PC-9 (cell line): ENCODE measurements around the gene SPINK5. TPM values are rescaled to one million over a fixed set of nuclear protein-coding genes. Genes with fewer than 3 reads are reported as not detected.

Experiments used
- BruUV-seq: library from RNA; stranded (reverse); fragments of 400-500 nt; replicated peaks from 2 replicates; lab custom pipeline; 2021; lab: Mats Ljungman, UMichigan
- CTCF ChIA-PET: fragments of 300-600 bp; sonication (Branson Sonifier 250); formaldehyde crosslinking; loops from one replicate; lab custom pipeline; 2022; ENCODE audit warnings: antibody characterized with exemption; lab: Charles Lee
- POLR2A ChIA-PET: fragments of 300-600 bp; sonication (Branson Sonifier 250); formaldehyde crosslinking; loops from one replicate; lab custom pipeline; 2022; ENCODE audit warnings: antibody characterized with exemption; ENCODE audit not compliant: unreplicated experiment; lab: Charles Lee
- DNase-seq, 2 experiments: peaks; one replicate each; pipeline versions ENCODE4 v3.0.0 to v3.0.0-alpha.2; 2015 to 2022; ENCODE audit warnings: mixed read lengths in 1 of 2
- H2AFZ ChIP-seq: fragments of 200-600 bp; sonication (generic); 2 replicates; pipeline ENCODE4 v1.8.1; 2017; ENCODE audit warnings: antibody characterized with exemption
- H3F3A ChIP-seq: fragments of 200-600 bp; sonication (generic); 2 replicates; pipeline ENCODE4 v1.8.1; 2017; ENCODE audit warnings: antibody characterized with exemption, mild to moderate bottlenecking, low read depth; ENCODE audit not compliant: insufficient read depth
- H3K27ac ChIP-seq: fragments of 200-600 bp; sonication (generic); 2 replicates; pipeline ENCODE4 v1.6.1; 2016; ENCODE audit warnings: mixed run types
- H3K27me3 ChIP-seq: fragments of 200-600 bp; sonication (generic); 2 replicates; pipeline ENCODE4 v1.6.1; 2016; ENCODE audit warnings: low read depth, mixed run types; ENCODE audit not compliant: insufficient read depth
- H3K36me3 ChIP-seq: fragments of 200-600 bp; sonication (generic); 2 replicates; pipeline ENCODE4 v1.6.1; 2016; ENCODE audit warnings: low read depth, mixed run types
- H3K4me1 ChIP-seq: fragments of 200-600 bp; sonication (generic); replicated peaks from 2 replicates; pipeline ENCODE4 v1.6.1; 2016; ENCODE audit warnings: mixed run types; ENCODE audit not compliant: insufficient read depth
- H3K4me2 ChIP-seq: fragments of 200-600 bp; sonication (generic); 2 replicates; pipeline ENCODE4 v1.6.1; 2017; ENCODE audit warnings: mixed run types
- H3K4me3 ChIP-seq: fragments of 200-600 bp; sonication (generic); 2 replicates; pipeline ENCODE4 v1.6.1; 2016; ENCODE audit warnings: mixed run types
- H3K79me2 ChIP-seq: fragments of 200-600 bp; sonication (generic); 2 replicates; pipeline ENCODE4 v1.6.1; 2017; ENCODE audit warnings: low read depth, mixed run types
- H3K9me2 ChIP-seq: fragments of 200-600 bp; sonication (generic); 2 replicates; pipeline ENCODE4 v1.8.1; 2017; ENCODE audit warnings: mild to moderate bottlenecking; ENCODE audit not compliant: insufficient read depth
- H3K9me3 ChIP-seq: fragments of 200-600 bp; sonication (generic); 2 replicates; pipeline ENCODE4 v1.8.1; 2016; ENCODE audit warnings: low read depth; ENCODE audit not compliant: insufficient read depth
- H4K20me1 ChIP-seq: fragments of 200-600 bp; sonication (generic); 2 replicates; pipeline ENCODE4 v1.8.1; 2017; ENCODE audit not compliant: insufficient read depth
- EZH2 ChIP-seq: fragments of 200-600 bp; sonication (generic); IDR thresholded peaks from 2 replicates; pipeline ENCODE4 v1.8.0; 2017; ENCODE audit warnings: antibody characterized with exemption, low read depth
- intact Hi-C: fragments of 100-400 bp; cut with micrococcal nuclease; formaldehyde crosslinking; loops from one replicate; pipeline ENCODE4 v1.10.0; 2022; ENCODE audit not compliant: unreplicated experiment
- total RNA-seq: library from RNA; stranded (reverse); gene quantifications from 2 replicates; pipeline ENCODE4 v1.2.3, GENCODE V29; 2021
- TF ChIP-seq, protein P1 (sequence below): fragments of 200-600 bp; sonication (generic); conservative IDR thresholded peaks from 2 replicates; pipeline ENCODE4 v1.6.1; 2017; ENCODE audit warnings: mixed run types, antibody characterized with exemption, mild to moderate bottlenecking, moderate library complexity

Gene SPINK5
- total RNA-seq, 1 experiment from 2014 or later = not detected

DNA sequence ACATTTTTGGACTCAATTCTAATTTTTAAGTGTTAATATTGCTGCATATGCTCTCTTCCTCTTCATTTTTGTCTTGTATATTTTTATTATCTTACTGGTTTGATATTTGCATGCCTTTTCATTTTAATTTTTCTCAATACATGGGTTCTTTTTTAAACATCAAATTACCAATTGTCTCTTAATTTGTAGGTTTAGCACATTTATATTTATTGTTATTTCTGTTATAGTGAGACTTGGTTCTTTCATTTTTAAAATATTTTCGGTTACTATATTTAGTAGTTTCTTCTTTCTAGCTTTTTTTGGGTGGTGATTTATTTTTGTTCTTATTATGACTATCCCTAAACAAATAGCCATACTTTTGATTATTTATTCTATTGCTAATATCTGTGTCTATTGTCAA, 19.4 kb downstream of the SPINK5 start:
- H3K9me3 ChIP-seq = peaks cover 5% of the 10 kb centered on the region
- H4K20me1 ChIP-seq = no peaks in the 10 kb centered on the region
- intact Hi-C loops = no loop called here
- H3F3A ChIP-seq = no peaks in the 10 kb centered on the region
- H3K4me3 ChIP-seq = no peak overlapping the region
- no peak overlapping the region for H2AFZ ChIP-seq
- 0 out of 2 replicates have a peak, but pooled peaks cover 5% of the 10 kb centered on the region for H3K9me2 ChIP-seq
- ChIA-PET CTCF (no interaction called here), POLR2A (no interaction called here)
- no peaks in the 10 kb centered on the region for H3K36me3 ChIP-seq
- H3K79me2 ChIP-seq = no peaks in the 10 kb centered on the region
- H3K27ac ChIP-seq = no peak overlapping the region
- H3K4me1 ChIP-seq = no peaks in the 10 kb centered on the region
- no peaks in the 10 kb centered on the region for H3K27me3 ChIP-seq
- DNase-seq = no peak
- H3K4me2 ChIP-seq = no peak overlapping the region
- TF ChIP-seq, protein P1, sequence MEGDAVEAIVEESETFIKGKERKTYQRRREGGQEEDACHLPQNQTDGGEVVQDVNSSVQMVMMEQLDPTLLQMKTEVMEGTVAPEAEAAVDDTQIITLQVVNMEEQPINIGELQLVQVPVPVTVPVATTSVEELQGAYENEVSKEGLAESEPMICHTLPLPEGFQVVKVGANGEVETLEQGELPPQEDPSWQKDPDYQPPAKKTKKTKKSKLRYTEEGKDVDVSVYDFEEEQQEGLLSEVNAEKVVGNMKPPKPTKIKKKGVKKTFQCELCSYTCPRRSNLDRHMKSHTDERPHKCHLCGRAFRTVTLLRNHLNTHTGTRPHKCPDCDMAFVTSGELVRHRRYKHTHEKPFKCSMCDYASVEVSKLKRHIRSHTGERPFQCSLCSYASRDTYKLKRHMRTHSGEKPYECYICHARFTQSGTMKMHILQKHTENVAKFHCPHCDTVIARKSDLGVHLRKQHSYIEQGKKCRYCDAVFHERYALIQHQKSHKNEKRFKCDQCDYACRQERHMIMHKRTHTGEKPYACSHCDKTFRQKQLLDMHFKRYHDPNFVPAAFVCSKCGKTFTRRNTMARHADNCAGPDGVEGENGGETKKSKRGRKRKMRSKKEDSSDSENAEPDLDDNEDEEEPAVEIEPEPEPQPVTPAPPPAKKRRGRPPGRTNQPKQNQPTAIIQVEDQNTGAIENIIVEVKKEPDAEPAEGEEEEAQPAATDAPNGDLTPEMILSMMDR = no peak
- no peak for TF ChIP-seq EZH2
- no TSS peak for BruUV-seq

DNA sequence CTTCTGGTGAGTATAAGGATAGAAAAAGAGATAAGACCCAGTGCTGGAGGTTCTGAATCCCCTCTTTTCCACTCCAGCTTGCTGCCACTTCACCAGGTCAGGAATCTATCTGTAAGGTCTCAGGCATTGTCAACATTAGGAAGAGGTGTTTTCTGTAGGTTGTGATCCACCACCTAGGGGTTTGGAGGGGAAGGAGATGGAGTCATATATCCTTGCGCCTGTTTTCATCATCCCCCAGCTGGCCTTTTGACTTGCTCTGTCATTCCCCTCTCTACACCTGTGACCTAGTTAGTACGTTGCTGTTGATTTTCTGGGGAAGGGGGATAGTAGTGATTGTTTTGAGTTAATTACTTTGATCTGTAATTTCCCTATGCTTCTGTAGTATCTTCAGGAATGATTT, 20.5 kb downstream of the SPINK5 start:
- Histone ChIP-seq H3F3A (no peaks in the 10 kb centered on the region), H3K79me2 (no peaks in the 10 kb centered on the region), H3K27ac (no peak overlapping the region), H3K4me3 (no peak overlapping the region), H3K36me3 (no peaks in the 10 kb centered on the region), H3K4me2 (no peak overlapping the region), H3K27me3 (no peaks in the 10 kb centered on the region), H3K9me2 (0 out of 2 replicates have a peak, but pooled peaks cover 5% of the 10 kb centered on the region), H2AFZ (no peak overlapping the region), H3K9me3 (peaks cover 5% of the 10 kb centered on the region), H3K4me1 (no peaks in the 10 kb centered on the region), H4K20me1 (no peaks in the 10 kb centered on the region)
- ChIA-PET POLR2A (no interaction called here), CTCF (no interaction called here)
- intact Hi-C loops = no loop called here
- TF ChIP-seq, protein P1 = no peak
- BruUV-seq = no TSS peak
- DNase-seq = no peak

DNA sequence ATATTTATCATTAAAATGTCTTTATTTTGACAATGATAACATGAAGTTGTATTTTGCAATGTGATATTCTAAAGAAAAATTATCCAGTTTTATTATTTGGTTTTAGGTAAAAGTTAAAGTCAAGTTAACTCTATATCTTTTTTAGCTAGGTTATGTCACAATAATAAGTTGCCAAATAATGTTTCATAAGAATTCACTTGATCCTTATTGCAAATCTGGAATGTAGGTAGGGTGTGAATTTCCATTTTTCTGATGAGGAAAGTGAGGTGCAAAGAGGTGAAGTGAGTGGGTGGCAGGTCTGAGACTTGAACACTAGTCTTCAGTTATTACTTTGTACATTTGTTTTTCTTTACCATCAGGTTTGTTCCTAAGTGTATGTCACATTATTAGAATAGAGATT, 21.5 kb downstream of the SPINK5 start:
- peaks cover 5% of the 10 kb centered on the region for H3K9me3 ChIP-seq
- no peaks in the 10 kb centered on the region for H4K20me1 ChIP-seq
- H3K4me3 ChIP-seq = no peak overlapping the region
- DNase-seq = no peak
- H3K9me2 ChIP-seq = 0 out of 2 replicates have a peak, but pooled peaks cover 5% of the 10 kb centered on the region
- TF ChIP-seq, protein P1 = no peak
- TF ChIP-seq EZH2 = no peak
- H2AFZ ChIP-seq = no peak overlapping the region
- CTCF ChIA-PET = no interaction called here
- no peaks in the 10 kb centered on the region for H3F3A ChIP-seq
- H3K36me3 ChIP-seq = no peaks in the 10 kb centered on the region
- H3K27ac ChIP-seq = no peak overlapping the region
- no peaks in the 10 kb centered on the region for H3K79me2 ChIP-seq
- H3K4me1 ChIP-seq = no peaks in the 10 kb centered on the region
- POLR2A ChIA-PET = no interaction called here
- no peak overlapping the region for H3K4me2 ChIP-seq
- intact Hi-C loops = no loop called here
- no peaks in the 10 kb centered on the region for H3K27me3 ChIP-seq
- BruUV-seq = no TSS peak
